IMR-90 (cell line): Measurements from ENCODE around the gene C20orf202. TPM values are rescaled to one million over a fixed set of nuclear protein-coding genes. Genes with fewer than 3 reads are reported as not detected.
A peak's percentile ranks its signal among the peaks of the same experiment; 100 is the strongest.

Experiments
- ATAC-seq: fragments of 200-7000 bp; cut with Tn5 transposase; 2 replicates; pipeline ENCODE4 v1.9.1; 2020; ENCODE audit warnings: low read depth, mild to moderate bottlenecking, moderate library complexity
- BruUV-seq: library from RNA; stranded (reverse); fragments of 400-500 nt; replicated peaks from 2 replicates; lab custom pipeline; 2021; lab: Mats Ljungman, UMichigan
- CTCF ChIA-PET: fragments of 300-600 bp; formaldehyde crosslinking; extraction: SDS; loops from one replicate; lab custom pipeline; 2021; ENCODE audit warnings: antibody characterized with exemption; lab: Yijun Ruan, JAX
- POLR2A ChIA-PET: fragments of 300-600 bp; sonication (Branson Sonifier 250); formaldehyde crosslinking; loops from one replicate; lab custom pipeline; 2022; ENCODE audit warnings: antibody characterized with exemption; ENCODE audit not compliant: unreplicated experiment; lab: Charles Lee
- DNase-seq: peaks from one replicate; pipeline ENCODE4 v3.0.0; 2013
- H2AFZ ChIP-seq: replicated peaks from 2 replicates; pipeline ENCODE3; 2013; ENCODE audit warnings: low read length, mild to moderate bottlenecking; ENCODE audit not compliant: poor library complexity
- H2AK5ac ChIP-seq: 2 replicates; pipeline ENCODE4 v1.6.1; 2013; ENCODE audit warnings: low read depth, low read length, inconsistent platforms
- H2AK9ac ChIP-seq: replicated peaks from 2 replicates; pipeline ENCODE3; 2013; ENCODE audit warnings: mild to moderate bottlenecking, low read depth, low read length, moderate library complexity; ENCODE audit not compliant: poor library complexity
- H2BK120ac ChIP-seq: 2 replicates; pipeline ENCODE4 v1.6.1; 2013; ENCODE audit warnings: low read depth, low read length, inconsistent platforms
- H2BK15ac ChIP-seq: 3 replicates; pipeline ENCODE4 v1.6.1; 2013; ENCODE audit warnings: low read depth, low read length, inconsistent platforms
- H2BK20ac ChIP-seq: 2 replicates; pipeline ENCODE4 v1.6.1; 2013; ENCODE audit warnings: low read depth, mild to moderate bottlenecking, inconsistent platforms, low read length, moderate library complexity
- H2BK5ac ChIP-seq: 2 replicates; pipeline ENCODE4 v1.6.1; 2013; ENCODE audit warnings: mild to moderate bottlenecking, low read depth, low read length, inconsistent platforms; ENCODE audit not compliant: poor library complexity, severe bottlenecking
- H3K14ac ChIP-seq: replicated peaks from 2 replicates; pipeline ENCODE4 v1.6.1; 2013; ENCODE audit warnings: low read depth, low read length, inconsistent platforms
- H3K18ac ChIP-seq: 2 replicates; pipeline ENCODE4 v1.6.1; 2013; ENCODE audit warnings: low read depth, low read length, control low read depth
- H3K23ac ChIP-seq: 2 replicates; pipeline ENCODE4 v1.6.1; 2013; ENCODE audit warnings: low read depth, low read length, inconsistent platforms
- H3K27ac ChIP-seq: 2 replicates; pipeline ENCODE4 v1.5.1; 2013; ENCODE audit warnings: mild to moderate bottlenecking, control low read depth, low read length; ENCODE audit not compliant: insufficient read depth
- H3K27me3 ChIP-seq: 2 replicates; pipeline ENCODE4 v1.6.1; 2013; ENCODE audit warnings: low read length; ENCODE audit not compliant: control insufficient read depth, insufficient read depth
- H3K36me3 ChIP-seq: 2 replicates; pipeline ENCODE4 v1.6.1; 2013; ENCODE audit warnings: low read length, mixed read lengths; ENCODE audit not compliant: control insufficient read depth, insufficient read depth
- H3K4ac ChIP-seq: 2 replicates; pipeline ENCODE4 v1.6.1; 2013; ENCODE audit warnings: low read depth, low read length, inconsistent platforms
- H3K4me1 ChIP-seq: 2 replicates; pipeline ENCODE4 v1.6.1; 2013; ENCODE audit warnings: low read length, mixed read lengths; ENCODE audit not compliant: control insufficient read depth, insufficient read depth
- H3K4me2 ChIP-seq: 2 replicates; pipeline ENCODE4 v1.6.1; 2013; ENCODE audit warnings: low read depth, mild to moderate bottlenecking, control low read depth, low read length, moderate library complexity
- H3K4me3 ChIP-seq: 2 replicates; pipeline ENCODE4 v1.5.1; 2013; ENCODE audit warnings: low read depth, mild to moderate bottlenecking, control low read depth, low read length, moderate library complexity; ENCODE audit not compliant: insufficient read depth
- H3K56ac ChIP-seq: 2 replicates; pipeline ENCODE4 v1.6.1; 2013; ENCODE audit warnings: low read length, inconsistent platforms; ENCODE audit not compliant: insufficient read depth; ENCODE audit errors: extremely low read depth
- H3K79me1 ChIP-seq, 2 experiments: 2 replicates each; pipeline ENCODE4 v1.6.1; 2013; ENCODE audit warnings: low read length in 2 of 2, inconsistent platforms in 1 of 2, low read depth in 1 of 2
- H3K9ac ChIP-seq: 2 replicates; pipeline ENCODE4 v1.6.1; 2013; ENCODE audit warnings: low read depth, low read length, control low read depth
- H3K9me1 ChIP-seq: 2 replicates; pipeline ENCODE4 v1.6.1; 2013; ENCODE audit warnings: low read length, inconsistent platforms; ENCODE audit not compliant: insufficient read depth
- H3K9me3 ChIP-seq: 2 replicates; pipeline ENCODE4 v1.6.1; 2013; ENCODE audit warnings: low read length; ENCODE audit not compliant: control insufficient read depth, insufficient read depth
- H4K20me1 ChIP-seq: 2 replicates; pipeline ENCODE4 v1.6.1; 2013; ENCODE audit warnings: low read length, inconsistent platforms; ENCODE audit not compliant: insufficient read depth
- H4K5ac ChIP-seq: 2 replicates; pipeline ENCODE4 v1.6.1; 2013; ENCODE audit warnings: mild to moderate bottlenecking, low read depth, low read length, control low read depth
- H4K8ac ChIP-seq, 2 experiments: 2 replicates each; pipeline ENCODE4 v1.6.1; 2013; ENCODE audit warnings: low read depth in 2 of 2, low read length in 2 of 2, control low read depth in 1 of 2, inconsistent platforms in 1 of 2
- H4K91ac ChIP-seq: 2 replicates; pipeline ENCODE4 v1.6.1; 2013; ENCODE audit warnings: low read depth, low read length, inconsistent platforms; ENCODE audit not compliant: insufficient read depth
- BHLHE40 ChIP-seq: fragments of 150-350 bp; IDR thresholded peaks from 2 replicates; pipeline ENCODE4 v1.6.1; 2016; ENCODE audit warnings: mild to moderate bottlenecking, low read depth, low read length
- CEBPB ChIP-seq: IDR thresholded peaks from 2 replicates; pipeline ENCODE4 v1.6.1; 2012; ENCODE audit warnings: low read depth, low read length, improper control_type of control experiment
- CHD1 ChIP-seq: IDR thresholded peaks from 2 replicates; pipeline ENCODE4 v1.6.1; 2012; ENCODE audit warnings: low read depth, low read length, improper control_type of control experiment
- MAZ ChIP-seq: IDR thresholded peaks from 2 replicates; pipeline ENCODE4 v1.6.1; 2012; ENCODE audit warnings: low read depth, mild to moderate bottlenecking, low read length, improper control_type of control experiment, moderate library complexity, borderline replicate concordance
- MXI1 ChIP-seq: IDR thresholded peaks from 2 replicates; pipeline ENCODE4 v1.6.1; 2012; ENCODE audit warnings: low read depth, mild to moderate bottlenecking, low read length, moderate library complexity, borderline replicate concordance
- POLR2A ChIP-seq: IDR thresholded peaks from 2 replicates; pipeline ENCODE4 v1.6.1; 2012; ENCODE audit warnings: mild to moderate bottlenecking, low read depth, low read length
- RFX5 ChIP-seq: IDR thresholded peaks from 2 replicates; pipeline ENCODE4 v1.8.0; 2012; ENCODE audit warnings: low read depth, mild to moderate bottlenecking, low read length, moderate library complexity
- WGBS, 2 experiments: methylation state at CpG; one replicate each; pipeline versions ENCODE4 v1.1.5 to v1.1.7; 2013; ENCODE audit warnings: missing lambda C conversion rate in 2 of 2; ENCODE audit not compliant: insufficient read length in 1 of 2; ENCODE audit errors: extremely low coverage in 2 of 2; 5-methylcytosine and 5-hydroxymethylcytosine counted together
- dilution Hi-C: fragments of 300-500 bp; cut with HindIII; formaldehyde crosslinking; loops from one replicate; pipeline ENCODE4 v1.14.3; 2018; ENCODE audit warnings: low sequenced_read_pairs; ENCODE audit not compliant: unreplicated experiment
- in situ Hi-C: fragments of 300-500 bp; cut with MboI; formaldehyde crosslinking; loops from 3 replicates; pipeline ENCODE4 v1.14.3; 2019; ENCODE audit warnings: low sequenced_read_pairs, inconsistent platforms, mixed read lengths
- intact Hi-C: fragments of 100-400 bp; cut with micrococcal nuclease; formaldehyde crosslinking; loops from 2 replicates; pipeline ENCODE4 v1.10.0; 2022
- polyA plus RNA-seq, 3 experiments: library from polyadenylated mRNA; depleted of rRNA; stranded (reverse); fragments of >200 nt; gene quantifications; 2 replicates each; pipeline ENCODE4 v1.2.3, GENCODE V29; 2012; ENCODE audit warnings: low replicate concordance in 1 of 3
- total RNA-seq: library from RNA; depleted of rRNA; stranded (reverse); fragments of >200 nt; gene quantifications from 2 replicates; pipeline ENCODE4 v1.2.3, GENCODE V29; 2012

Gene C20orf202
- total and polyA plus RNA-seq, 2 of the 4 experiments (the other 2 are of a cell fraction) = not detected

GRCh38 chr20:1177680-1178079 is 25.6 kb upstream of the C20orf202 start:
- H4K91ac ChIP-seq = no peak overlapping the region

More at GRCh38 chr20:1177680-1178079, 25.6 kb upstream of the C20orf202 start:
- dilution Hi-C loops = no loop called here
- Histone ChIP-seq H3K18ac (no peak overlapping the region), H3K9me1 (peaks cover 9% of the 10 kb centered on the region; the same call in 1 of the 2 replicates), H4K20me1 (no peaks in the 10 kb centered on the region), H2BK15ac (no peak overlapping the region), H3K4me3 (no peak overlapping the region), H3K14ac (no peak overlapping the region), H3K79me1 (no peaks in the 10 kb centered on the region), H2BK5ac (no peak overlapping the region), H2AFZ (no peak overlapping the region), H3K23ac (no peak overlapping the region), H3K9ac (no peak overlapping the region), H3K27me3 (peaks cover 4% of the 10 kb centered on the region; the same call in 1 of the 2 replicates), H3K4me2 (no peak overlapping the region), H3K27ac (no peak overlapping the region), H3K9me3 (no peaks in the 10 kb centered on the region), H4K5ac (no peak overlapping the region), H4K8ac (no peak overlapping the region), H3K4ac (no peak overlapping the region), H2AK9ac (no peak overlapping the region), H3K4me1 (no peaks in the 10 kb centered on the region), H2AK5ac (no peak overlapping the region), H3K36me3 (peaks cover 2% of the 10 kb centered on the region; the same call in 1 of the 2 replicates), H3K56ac (no peak overlapping the region), H2BK20ac (no peak overlapping the region), H2BK120ac (no peak overlapping the region)
- no TSS peak for BruUV-seq
- peak; percentile 38; the same call in 1 of the 2 replicates for ATAC-seq
- WGBS, 2 experiments = 97% methylated on average over 5 of the region's 5 CpGs; no CpG with 5 or more reads in 1 of the 2 experiments
- in situ Hi-C loops = no loop called here
- intact Hi-C loops = no loop called here
- ChIA-PET POLR2A (no interaction called here), CTCF (no interaction called here)
- no peak for TF ChIP-seq POLR2A
- TF ChIP-seq MAZ = no peak
- no peak for TF ChIP-seq CEBPB
- no peak for TF ChIP-seq BHLHE40
- TF ChIP-seq RFX5 = no peak
- no peak for TF ChIP-seq MXI1
- TF ChIP-seq CHD1 = no peak
- peak; percentile 3 for DNase-seq
